ENCODE data around the gene THUMPD3.

Gene THUMPD3

GRCh38 chr3:9342696-9343095, 20.2 kb upstream of the THUMPD3 start:
- ChIA-PET CTCF (no interaction called here), POLR2A (no interaction called here)
- TF ChIP-seq CTBP1 (IDR thresholded peaks at IDR 0.05; ENCODE audit: borderline replicate concordance) (no peak), BHLHE40 (IDR thresholded peaks at IDR 0.05; ENCODE audit: borderline replicate concordance) (no peak), SP1 (IDR thresholded peaks at IDR 0.05) (no peak)
- DNase-seq (ENCODE audit: extremely low spot score) = no peak

GRCh38 chr3:9343115-9343514, 19.7 kb upstream of the THUMPD3 start:
- ChIA-PET POLR2A (no interaction called here), CTCF (no interaction called here)
- TF ChIP-seq SUZ12 (IDR thresholded peaks at IDR 0.05) = no peak
- TF ChIP-seq BHLHE40 (IDR thresholded peaks at IDR 0.05; ENCODE audit: borderline replicate concordance) = no peak
- TF ChIP-seq CTBP1 (IDR thresholded peaks at IDR 0.05; ENCODE audit: borderline replicate concordance) = no peak
- no peak for TF ChIP-seq PKNOX1 (IDR thresholded peaks at IDR 0.05)
- no peak for TF ChIP-seq L3MBTL2 (conservative IDR thresholded peaks at IDR 0.05)
- TF ChIP-seq LEF1 (IDR thresholded peaks at IDR 0.05; ENCODE audit: borderline replicate concordance) = no peak
- no peak for TF ChIP-seq ZNF384 (IDR thresholded peaks at IDR 0.05)
- TF ChIP-seq HDGF (IDR thresholded peaks at IDR 0.05; ENCODE audit: borderline replicate concordance) = no peak
- no peak for TF ChIP-seq FOXA1 (IDR thresholded peaks at IDR 0.05)
- TF ChIP-seq TARDBP (IDR thresholded peaks at IDR 0.05) = no peak
- TF ChIP-seq SP1 (IDR thresholded peaks at IDR 0.05) = no peak
- TF ChIP-seq NFRKB (IDR thresholded peaks at IDR 0.05) = no peak
- no peak for DNase-seq (ENCODE audit: extremely low spot score)

GRCh38 chr3:9345041-9345440, 17.8 kb upstream of the THUMPD3 start:
- DNase-seq (ENCODE audit: extremely low spot score) = no peak
- CTCF ChIA-PET = no interaction called here
- POLR2A ChIA-PET = no interaction called here
- no peak for TF ChIP-seq NFRKB (IDR thresholded peaks at IDR 0.05)
- no peak for TF ChIP-seq BHLHE40 (IDR thresholded peaks at IDR 0.05; ENCODE audit: borderline replicate concordance)
- TF ChIP-seq SP1 (IDR thresholded peaks at IDR 0.05) = no peak
- no peak for TF ChIP-seq PKNOX1 (IDR thresholded peaks at IDR 0.05)
- TF ChIP-seq ARNT (IDR thresholded peaks at IDR 0.05) = no peak
- TF ChIP-seq SUZ12 (IDR thresholded peaks at IDR 0.05) = no peak
- no peak for TF ChIP-seq FOXK2 (IDR thresholded peaks at IDR 0.05)
- TF ChIP-seq ELF4 (IDR thresholded peaks at IDR 0.05) = no peak

DNA sequence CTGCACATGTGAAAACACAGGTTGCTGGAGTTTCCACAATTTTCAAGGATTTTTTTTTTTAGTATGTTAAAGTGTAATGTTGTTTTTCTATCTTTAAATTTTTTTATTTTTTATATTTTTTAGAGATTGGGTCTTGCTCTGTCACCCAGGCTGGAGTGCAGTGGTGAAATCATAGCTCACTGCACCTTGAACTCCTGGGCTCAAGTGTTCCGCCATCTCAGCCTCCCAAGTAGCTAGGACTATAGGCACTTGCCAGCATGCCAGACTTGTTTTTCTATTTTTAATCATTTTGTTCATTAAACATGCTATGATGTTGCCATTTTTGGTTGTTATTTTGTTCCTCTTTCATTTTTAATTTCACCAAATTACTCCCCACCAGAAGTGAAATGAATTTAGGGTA, 16.7 kb upstream of the THUMPD3 start:
- no peak for TF ChIP-seq LEF1 (IDR thresholded peaks at IDR 0.05; ENCODE audit: borderline replicate concordance)
- ChIA-PET POLR2A (interaction anchor here (0.8 to 1.4 kb wide), 2 partner anchors 17 to 53 kb away, joined by 3 to 4 read pairs; partner anchors contain the start of gene THUMPD3), CTCF (no interaction called here)
- no peak for DNase-seq (ENCODE audit: extremely low spot score)

GRCh38 chr3:9347081-9347480, 15.8 kb upstream of the THUMPD3 start:
- POLR2A ChIA-PET = interaction anchor here (1.4 kb wide), 1 partner anchor 16 kb away, joined by 4 read pairs; the partner anchor contains the start of gene THUMPD3
- TF ChIP-seq L3MBTL2 (conservative IDR thresholded peaks at IDR 0.05) = no peak
- TF ChIP-seq FOXM1 (IDR thresholded peaks at IDR 0.05; ENCODE audit: borderline replicate concordance) = no peak
- TF ChIP-seq NFRKB (IDR thresholded peaks at IDR 0.05) = no peak
- TF ChIP-seq SP1 (IDR thresholded peaks at IDR 0.05) = no peak
- no peak for TF ChIP-seq ELF4 (IDR thresholded peaks at IDR 0.05)
- TF ChIP-seq BHLHE40 (IDR thresholded peaks at IDR 0.05; ENCODE audit: borderline replicate concordance) = no peak
- no peak for TF ChIP-seq ZNF384 (IDR thresholded peaks at IDR 0.05)
- no peak for TF ChIP-seq FOXK2 (IDR thresholded peaks at IDR 0.05)
- TF ChIP-seq TARDBP (IDR thresholded peaks at IDR 0.05) = no peak
- TF ChIP-seq ARNT (IDR thresholded peaks at IDR 0.05) = no peak
- CTCF ChIA-PET = no interaction called here
- DNase-seq (ENCODE audit: extremely low spot score) = no peak

- TF ChIP-seq FOXK2 (IDR thresholded peaks at IDR 0.05) = no peak
- TF ChIP-seq LEF1 (IDR thresholded peaks at IDR 0.05; ENCODE audit: borderline replicate concordance) = no peak
- DNase-seq (ENCODE audit: extremely low spot score) = no peak
- CTCF ChIA-PET = no interaction called here
- POLR2A ChIA-PET = no interaction called here
These were observed 15.0 kb upstream of the THUMPD3 start for GRCh38 chr3:9347887-9348286.

- no peak for TF ChIP-seq NFRKB (IDR thresholded peaks at IDR 0.05)
- no peak for TF ChIP-seq ELF4 (IDR thresholded peaks at IDR 0.05)
- TF ChIP-seq TARDBP (IDR thresholded peaks at IDR 0.05) = no peak
- TF ChIP-seq L3MBTL2 (conservative IDR thresholded peaks at IDR 0.05) = no peak
- TF ChIP-seq ZNF384 (IDR thresholded peaks at IDR 0.05) = no peak
- no peak for TF ChIP-seq PKNOX1 (IDR thresholded peaks at IDR 0.05)
- TF ChIP-seq FOXM1 (IDR thresholded peaks at IDR 0.05; ENCODE audit: borderline replicate concordance) = no peak
- no peak for TF ChIP-seq LEF1 (IDR thresholded peaks at IDR 0.05; ENCODE audit: borderline replicate concordance)
- no peak for TF ChIP-seq BHLHE40 (IDR thresholded peaks at IDR 0.05; ENCODE audit: borderline replicate concordance)
- no peak for TF ChIP-seq HDGF (IDR thresholded peaks at IDR 0.05; ENCODE audit: borderline replicate concordance)
- TF ChIP-seq SP1 (IDR thresholded peaks at IDR 0.05) = no peak
- TF ChIP-seq FOXK2 (IDR thresholded peaks at IDR 0.05) = no peak
- no peak for TF ChIP-seq ARNT (IDR thresholded peaks at IDR 0.05)
- no peak for TF ChIP-seq CTBP1 (IDR thresholded peaks at IDR 0.05; ENCODE audit: borderline replicate concordance)
- TF ChIP-seq SUZ12 (IDR thresholded peaks at IDR 0.05) = no peak
- no peak for TF ChIP-seq FOXA1 (IDR thresholded peaks at IDR 0.05)
- CTCF ChIA-PET = interaction anchor here (0.6 kb wide), 1 partner anchor 77 kb away, joined by 6 read pairs; no protein-coding TSS in a partner anchor
- POLR2A ChIA-PET = interaction anchor here (1.0 kb wide), 1 partner anchor 47 kb away, joined by 3 read pairs; no protein-coding TSS in a partner anchor
- no peak for DNase-seq (ENCODE audit: extremely low spot score)
These were observed 13.3 kb upstream of the THUMPD3 start for GRCh38 chr3:9349321-9350117.
